Naive thymus-derived CD4-positive, alpha-beta T cell (primary cell): ENCODE data around the gene ETNK2. TPM values are rescaled to one million over a fixed set of nuclear protein-coding genes. Genes with fewer than 3 reads are reported as not detected.

Source experiments
- ATAC-seq: fragments of 150-1000 bp; cut with Tn5 transposase; 2 replicates; pipeline ENCODE4 v1.10.0; 2021; ENCODE audit warnings: mild to moderate bottlenecking, moderate library complexity
- CTCF ChIA-PET: fragments of 350-600 bp; sonication (Branson Sonifier 250); formaldehyde crosslinking; loops from one replicate; lab custom pipeline; 2021; ENCODE audit warnings: antibody characterized with exemption; lab: Charles Lee
- POLR2A ChIA-PET: fragments of 350-600 bp; sonication (Branson Sonifier 250); formaldehyde crosslinking; loops from one replicate; lab custom pipeline; 2021; ENCODE audit warnings: antibody characterized with exemption, inconsistent platforms; lab: Charles Lee
- DNase-seq, 9 donors: peaks; one replicate each; pipeline versions ENCODE4 v3.0.0 to v3.0.0-alpha.2; 2020 to 2022; ENCODE audit warnings: mixed read lengths in 1 of 9
- H3K27ac ChIP-seq: one replicate; pipeline ENCODE4 v1.7.0; 2013; ENCODE audit warnings: mild to moderate bottlenecking, low read depth, low read length, moderate library complexity
- H3K27me3 ChIP-seq, 2 donors: one replicate each; pipeline ENCODE4 v1.7.0; 2013; ENCODE audit warnings: low read length in 2 of 2, mild to moderate bottlenecking in 2 of 2, moderate library complexity in 2 of 2; ENCODE audit not compliant: control insufficient read depth in 2 of 2, insufficient read depth in 2 of 2
- H3K36me3 ChIP-seq, 3 experiments: 1 replicate in 2 of 3; 2 replicates in 1 of 3; pipeline ENCODE4 v1.7.0; 2013; ENCODE audit warnings: low read length in 3 of 3, mild to moderate bottlenecking in 3 of 3, moderate library complexity in 1 of 3; ENCODE audit not compliant: insufficient read depth in 3 of 3, control insufficient read depth in 2 of 3
- H3K4me1 ChIP-seq, 2 donors: one replicate each; pipeline ENCODE4 v1.7.0; 2013; ENCODE audit warnings: low read length in 2 of 2, mild to moderate bottlenecking in 2 of 2, moderate library complexity in 1 of 2; ENCODE audit not compliant: control insufficient read depth in 2 of 2, insufficient read depth in 2 of 2
- H3K4me3 ChIP-seq: 2 replicates; pipeline ENCODE4 v1.7.0; 2013; ENCODE audit warnings: mild to moderate bottlenecking, low read length
- H3K9me3 ChIP-seq, 3 experiments: 1 replicate in 2 of 3; 2 replicates in 1 of 3; pipeline ENCODE4 v1.7.0; 2013; ENCODE audit warnings: low read length in 3 of 3; ENCODE audit not compliant: control insufficient read depth in 2 of 3
- H3K27ac Mint-ChIP-seq, 9 donors: one replicate each; pipeline ENCODE4 v1.8.0; 2020 to 2022; ENCODE audit warnings: mixed read lengths in 9 of 9, mild to moderate bottlenecking in 8 of 9, moderate library complexity in 5 of 9, inconsistent platforms in 2 of 9
- H3K27me3 Mint-ChIP-seq, 5 donors: one replicate each; pipeline ENCODE4 v1.8.0; 2021 to 2022; ENCODE audit warnings: mixed read lengths in 5 of 5, mild to moderate bottlenecking in 1 of 5
- H3K36me3 Mint-ChIP-seq, 5 donors: one replicate each; pipeline ENCODE4 v1.8.0; 2020 to 2022; ENCODE audit warnings: mixed read lengths in 5 of 5, mild to moderate bottlenecking in 3 of 5, inconsistent platforms in 1 of 5
- H3K4me1 Mint-ChIP-seq, 7 donors: one replicate each; pipeline ENCODE4 v1.8.0; 2020 to 2022; ENCODE audit warnings: mixed read lengths in 7 of 7, mild to moderate bottlenecking in 3 of 7, inconsistent platforms in 1 of 7
- H3K4me3 Mint-ChIP-seq, 10 donors: one replicate each; pipeline ENCODE4 v1.8.0; 2020 to 2022; ENCODE audit warnings: mild to moderate bottlenecking in 10 of 10, mixed read lengths in 10 of 10, moderate library complexity in 6 of 10, inconsistent platforms in 2 of 10
- H3K9me3 Mint-ChIP-seq, 11 donors: one replicate each; pipeline ENCODE4 v1.8.0; 2020 to 2022; ENCODE audit warnings: mixed read lengths in 11 of 11, mild to moderate bottlenecking in 4 of 11, inconsistent platforms in 1 of 11, moderate library complexity in 1 of 11
- intact Hi-C, 2 donors: fragments of 100-400 bp; cut with micrococcal nuclease; formaldehyde crosslinking; loops; one replicate each; pipeline ENCODE4 v1.15.1; 2023
- polyA plus RNA-seq, 2 donors: library from polyadenylated mRNA; unstranded; fragments of 300-500 nt; fragmentation: Illumina TruSeq; gene quantifications; one replicate each; pipeline ENCODE4 v1.2.3, GENCODE V29; 2021
- total RNA-seq, 6 experiments: library from RNA in 5 of 6; stranded (reverse) in 5 of 6; gene quantifications; 1 replicate in 5 of 6; 2 replicates in 1 of 6; pipeline ENCODE4 v1.2.3 and lab custom pipeline; 2021 to 2026

Gene ETNK2
- total and polyA plus RNA-seq, 7 experiments from 2014 or later, result 0.17 to 16.9 (median 4.4) TPM

GRCh38 chr1:204134103-204134502 lies 17.7 kb downstream of the ETNK2 start:
- DNase-seq (no peak), ATAC-seq (no peak)
- H3K36me3 ChIP-seq, result peaks cover 0 to 6% (median 0%) of the 10 kb centered on the region in 3 experiments
- ChIA-PET CTCF (no interaction called here), POLR2A (no interaction called here)
- peaks cover 0 to 4% (median 0%) of the 10 kb centered on the region in 7 donors for H3K4me1 Mint-ChIP-seq
- intact Hi-C loops, result no loop called here
- H3K27ac ChIP-seq, result no peak overlapping the region
- H3K9me3 ChIP-seq, result no peaks in the 10 kb centered on the region
- no peaks in the 10 kb centered on the region for H3K9me3 Mint-ChIP-seq
- no peaks in the 10 kb centered on the region for H3K4me1 ChIP-seq
- H3K27me3 ChIP-seq, result no peaks in the 10 kb centered on the region
- no peak overlapping the region for H3K4me3 Mint-ChIP-seq
- peaks cover 0 to 5% (median 0%) of the 10 kb centered on the region in 5 donors for H3K36me3 Mint-ChIP-seq
- H3K27ac Mint-ChIP-seq, result no peak overlapping the region
- H3K27me3 Mint-ChIP-seq, result peaks cover 0 to 4% (median 0%) of the 10 kb centered on the region in 5 donors
- H3K4me3 ChIP-seq, result no peak overlapping the region

DNA sequence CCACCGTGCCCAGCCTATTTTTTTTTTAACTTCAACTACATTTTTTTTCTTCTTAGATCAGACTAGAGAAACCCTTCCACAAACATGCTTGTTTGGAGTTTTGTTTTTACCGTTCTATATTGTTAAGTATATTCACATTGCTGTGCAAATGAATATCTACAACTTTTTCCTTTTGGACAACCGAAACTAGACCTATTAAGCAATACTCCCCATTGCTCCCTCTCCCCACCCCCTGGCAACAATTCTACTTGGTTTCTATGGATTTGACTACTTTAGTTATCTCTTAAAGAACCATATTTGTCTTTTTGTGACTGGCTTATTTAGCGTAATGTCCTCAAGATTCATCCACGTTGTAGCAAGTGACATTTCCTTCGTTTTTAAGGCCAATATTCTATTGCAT lies 19.1 kb downstream of the ETNK2 start:
- CTCF ChIA-PET, result no interaction called here
- POLR2A ChIA-PET, result no interaction called here
- ATAC-seq, result no peak

GRCh38 chr1:204131978-204132377 lies 19.9 kb downstream of the ETNK2 start:
- no peaks in the 10 kb centered on the region for H3K4me1 ChIP-seq
- no peaks in the 10 kb centered on the region for H3K27me3 ChIP-seq
- no peak for DNase-seq
- intact Hi-C loops, result no loop called here
- no peak overlapping the region for H3K4me3 Mint-ChIP-seq
- H3K4me1 Mint-ChIP-seq, result peaks cover 0 to 12% (median 9%) of the 10 kb centered on the region in 7 donors
- no peaks in the 10 kb centered on the region for H3K9me3 Mint-ChIP-seq
- ATAC-seq, result no peak
- no peaks in the 10 kb centered on the region for H3K9me3 ChIP-seq
- no peak overlapping the region for H3K4me3 ChIP-seq
- ChIA-PET CTCF (no interaction called here), POLR2A (no interaction called here)
- H3K27ac ChIP-seq, result no peak overlapping the region
- H3K27me3 Mint-ChIP-seq, result no peaks in the 10 kb centered on the region
- H3K27ac Mint-ChIP-seq, result no peak overlapping the region
- no peaks in the 10 kb centered on the region for H3K36me3 ChIP-seq
- no peaks in the 10 kb centered on the region for H3K36me3 Mint-ChIP-seq

More for the DNA sequence above, 19.1 kb downstream of the ETNK2 start:
- Histone ChIP-seq H3K27me3 (no peaks in the 10 kb centered on the region), H3K4me1 (no peaks in the 10 kb centered on the region), H3K36me3 (no peaks in the 10 kb centered on the region), H3K9me3 (no peaks in the 10 kb centered on the region), H3K4me3 (no peak overlapping the region), H3K27ac (no peak overlapping the region)
- intact Hi-C loops, result no loop called here
- no peak overlapping the region for H3K4me3 Mint-ChIP-seq
- H3K27ac Mint-ChIP-seq, result no peak overlapping the region
- no peaks in the 10 kb centered on the region for H3K9me3 Mint-ChIP-seq
- peaks cover 0 to 12% (median 8%) of the 10 kb centered on the region in 7 donors for H3K4me1 Mint-ChIP-seq
- H3K27me3 Mint-ChIP-seq, result no peaks in the 10 kb centered on the region
- DNase-seq, result no peak
- H3K36me3 Mint-ChIP-seq, result no peaks in the 10 kb centered on the region

- Histone ChIP-seq H3K36me3 (no peaks in the 10 kb centered on the region), H3K4me3 (no peak overlapping the region), H3K27ac (no peak overlapping the region), H3K9me3 (no peaks in the 10 kb centered on the region), H3K4me1 (no peaks in the 10 kb centered on the region), H3K27me3 (no peaks in the 10 kb centered on the region)
- Mint-ChIP-seq H3K27me3 (no peaks in the 10 kb centered on the region), H3K36me3 (no peaks in the 10 kb centered on the region), H3K4me3 (no peak overlapping the region), H3K4me1 (peaks cover 0 to 12% (median 9%) of the 10 kb centered on the region in 7 donors), H3K9me3 (no peaks in the 10 kb centered on the region), H3K27ac (no peak overlapping the region)
- POLR2A ChIA-PET, result no interaction called here
- CTCF ChIA-PET, result interaction anchor here (1.0 kb wide), 1 partner anchor 11 kb away, joined by 4 read pairs; no protein-coding TSS in a partner anchor
- no peak for ATAC-seq
- DNase-seq, result no peak
- intact Hi-C loops, result no loop called here
Observed at GRCh38 chr1:204130981-204131892, 20.6 kb downstream of the ETNK2 start.

DNA sequence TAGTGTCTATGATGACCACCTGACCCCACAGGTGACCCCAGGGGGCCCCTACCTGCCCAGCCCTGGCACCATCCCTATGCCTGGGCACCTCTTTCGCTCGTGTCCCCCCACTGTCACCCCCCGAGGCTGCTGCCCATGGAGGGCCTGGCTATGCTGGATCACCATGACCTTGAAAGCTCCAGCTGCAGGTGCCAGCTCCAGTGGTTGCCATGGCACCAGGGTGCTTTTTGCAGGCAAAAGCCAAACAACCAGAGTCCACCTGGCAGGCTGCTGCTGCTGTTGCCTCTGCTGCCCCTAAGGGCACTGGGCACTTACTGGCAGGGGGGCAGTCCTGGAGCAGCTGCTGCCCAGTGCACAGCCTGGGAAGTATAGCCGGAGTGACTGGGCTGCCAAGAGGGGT lies 21.7 kb downstream of the ETNK2 start:
- Histone ChIP-seq H3K36me3 (no peaks in the 10 kb centered on the region), H3K9me3 (no peaks in the 10 kb centered on the region), H3K27ac (no peak overlapping the region), H3K4me1 (no peaks in the 10 kb centered on the region), H3K27me3 (no peaks in the 10 kb centered on the region), H3K4me3 (no peak overlapping the region)
- Mint-ChIP-seq H3K9me3 (no peaks in the 10 kb centered on the region), H3K27ac (no peak overlapping the region), H3K36me3 (no peaks in the 10 kb centered on the region), H3K4me3 (no peak overlapping the region), H3K4me1 (peaks cover 0 to 12% (median 9%) of the 10 kb centered on the region in 7 donors), H3K27me3 (no peaks in the 10 kb centered on the region)
- POLR2A ChIA-PET, result no interaction called here
- DNase-seq, result no peak
- CTCF ChIA-PET, result interaction anchor here (0.9 to 1.5 kb wide), 3 partner anchors 10 to 17 kb away, joined by 3 to 4 read pairs (median 3); no protein-coding TSS in a partner anchor
- intact Hi-C loops, result no loop called here
- ATAC-seq, result no peak

DNA sequence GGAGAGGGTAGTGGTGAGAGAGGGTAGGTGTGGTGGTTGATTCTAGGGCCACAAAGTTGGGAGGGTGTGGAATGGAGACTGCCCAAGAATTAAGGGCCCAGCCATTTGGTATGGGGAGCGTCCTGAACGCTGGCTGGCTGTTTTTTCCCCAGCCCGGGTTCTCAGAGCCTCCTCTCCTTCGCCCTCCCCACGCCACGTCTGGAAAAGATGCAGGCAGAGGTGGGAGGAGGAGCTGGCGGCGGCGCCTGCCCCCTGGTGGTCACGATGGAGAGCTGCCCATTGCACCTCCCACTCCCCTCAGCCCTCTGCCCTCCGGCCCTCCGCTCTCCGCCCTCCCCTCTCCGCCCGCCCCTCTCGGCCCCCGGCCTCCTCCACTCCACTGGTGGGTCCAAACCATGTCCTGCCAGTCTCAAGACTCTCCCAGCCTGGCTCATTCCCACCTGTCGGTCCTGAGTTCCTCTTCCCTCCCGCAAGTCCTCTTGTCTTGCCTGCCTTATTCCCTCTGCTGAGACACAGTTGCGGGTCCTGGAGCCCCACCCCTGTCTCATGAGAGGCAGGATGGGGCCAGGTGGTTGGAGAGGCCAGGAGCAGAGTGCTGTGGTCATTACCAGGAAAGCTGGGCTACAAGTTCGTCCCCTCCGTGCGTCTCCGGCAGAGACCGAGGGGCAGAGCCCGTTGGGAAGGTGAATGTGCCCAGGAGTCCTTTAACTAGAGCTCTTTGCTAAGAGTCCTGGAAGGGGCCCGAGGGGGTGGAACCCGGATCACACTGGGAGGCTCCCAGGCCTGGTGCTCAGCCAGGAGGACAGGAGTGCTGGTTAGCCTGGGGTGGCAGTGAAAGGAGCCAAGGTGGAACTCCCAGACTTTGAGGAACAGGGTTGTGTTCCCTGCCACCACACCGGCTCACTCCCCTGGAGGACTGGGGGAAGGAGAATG lies 22.6 kb downstream of the ETNK2 start:
- Mint-ChIP-seq H3K27me3 (no peaks in the 10 kb centered on the region), H3K27ac (peak overlapping the region in 1 of 9 donors; percentile 48), H3K4me3 (peak overlapping the region in 5 of 10 donors; percentile 13 to 47 (median 24)), H3K9me3 (no peaks in the 10 kb centered on the region), H3K4me1 (peaks cover 0 to 12% (median 9%) of the 10 kb centered on the region in 7 donors), H3K36me3 (no peaks in the 10 kb centered on the region)
- POLR2A ChIA-PET, result no interaction called here
- H3K4me3 ChIP-seq, result no peak overlapping the region
- H3K4me1 ChIP-seq, result no peaks in the 10 kb centered on the region
- CTCF ChIA-PET, result interaction anchor here (0.6 to 2.5 kb wide), 16 partner anchors 9 to 1908 kb away, joined by 3 to 16 read pairs (median 4); partner anchors contain the start of gene SNRPE
- H3K27ac ChIP-seq, result no peak overlapping the region
- intact Hi-C loops, result loop anchor here (1.0 to 5.0 kb wide), 5 partner anchors 23 to 862 kb away; partner anchors contain the start of genes SNRPE (in 2 of the 2) and ETNK2 (in 1 of the 2)
- H3K27me3 ChIP-seq, result no peaks in the 10 kb centered on the region
- H3K9me3 ChIP-seq, result no peaks in the 10 kb centered on the region
- no peaks in the 10 kb centered on the region for H3K36me3 ChIP-seq
- ATAC-seq (peak; percentile 84), DNase-seq (peak; percentile 19 to 70 (median 48))
